Kidney (tissue), 14 donors: ENCODE results near the gene RHOV. TPM values are rescaled to one million over a fixed set of nuclear protein-coding genes. Genes with fewer than 3 reads are reported as not detected.

Experiments used
- DNase-seq, 5 donors: peaks; one replicate each; pipeline ENCODE4 v3.0.0-alpha.2; 2013 to 2020
- FAIRE-seq: peaks from 2 replicates; lab custom pipeline; 2012; peaks lifted over from hg19 to GRCh38; lab: Jason Lieb, UNC
- H3K27ac ChIP-seq, 2 donors: one replicate each; pipeline ENCODE4 v1.7.0; 2013; ENCODE audit warnings: low read depth in 2 of 2, low read length in 2 of 2, inconsistent platforms in 1 of 2
- H3K27me3 ChIP-seq: one replicate; pipeline ENCODE4 v1.7.1; 2013; ENCODE audit warnings: low read length, inconsistent platforms; ENCODE audit not compliant: control insufficient read depth, insufficient read depth
- H3K36me3 ChIP-seq, 3 donors: one replicate each; pipeline versions ENCODE4 v1.7.0 to v1.7.1; 2013; ENCODE audit warnings: low read length in 3 of 3, control low read depth in 1 of 3, inconsistent platforms in 1 of 3; ENCODE audit not compliant: insufficient read depth in 3 of 3, control insufficient read depth in 2 of 3
- H3K4me1 ChIP-seq, 3 donors: one replicate each; pipeline versions ENCODE4 v1.7.0 to v1.7.1; 2013; ENCODE audit warnings: low read length in 3 of 3, inconsistent platforms in 1 of 3, low read depth in 1 of 3; ENCODE audit not compliant: control insufficient read depth in 2 of 3, insufficient read depth in 2 of 3
- H3K4me3 ChIP-seq, 3 donors: one replicate each; pipeline versions ENCODE4 v1.7.0 to v1.8.1; 2013; ENCODE audit warnings: low read length in 3 of 3, control low read depth in 1 of 3, inconsistent platforms in 1 of 3
- H3K9ac ChIP-seq, 3 donors: one replicate each; pipeline versions ENCODE4 v1.7.0 to v1.7.1; 2013; ENCODE audit warnings: low read length in 3 of 3, control low read depth in 1 of 3, inconsistent platforms in 1 of 3
- H3K9me3 ChIP-seq, 3 donors: one replicate each; pipeline versions ENCODE4 v1.7.0 to v1.7.1; 2013; ENCODE audit warnings: low read length in 3 of 3, control low read depth in 1 of 3, inconsistent platforms in 1 of 3; ENCODE audit not compliant: control insufficient read depth in 2 of 3, insufficient read depth in 1 of 3
- CTCF ChIP-seq: IDR thresholded peaks from 3 replicates; pipeline ENCODE4 v1.5.1; 2012; ENCODE audit warnings: mild to moderate bottlenecking, moderate library complexity, borderline replicate concordance; ENCODE audit not compliant: insufficient read depth; ENCODE audit errors: extremely low read depth
- intact Hi-C: fragments of 100-400 bp; cut with DNase I; formaldehyde crosslinking; loops from one replicate; pipeline ENCODE4 v1.11.1; 2022
- polyA plus RNA-seq: library from polyadenylated mRNA; stranded (reverse); fragments of 350-450 nt; fragmentation: Illumina TruSeq; extraction: RNeasy Lipid Tissue Mini Kit (QIAGEN cat#74804); gene quantifications from one replicate; pipeline ENCODE4 v1.2.3, GENCODE V29; 2014; ENCODE audit warnings: low read depth, low replicate concordance; ENCODE audit not compliant: insufficient read depth
- total RNA-seq: library from RNA; stranded (reverse); fragmentation: NEBNext Ultra II Directional; extraction: Animal tissue kit (Norgen Biotek cat#: 25700); gene quantifications from one replicate; pipeline ENCODE4 v1.2.1, GENCODE V29; 2021
- donor health status: control.
- donor health status: control.
- donor health status: control.
- donor health status: control.
- donor health status: control.
- donor health status: DM: yes; HTN: yes; CAD: no.
- donor health status: Normal renal cell carcinoma (clear cell type).

Gene RHOV
- total and polyA plus RNA-seq, 2 donors from 2014 or later: 3.0 to 4.6 TPM

GRCh38 chr15:40879609-40880008, 5.6 kb upstream of the RHOV start:
- FAIRE-seq (no peak), DNase-seq (peak in 1 of 5 donors; percentile 24)
- Histone ChIP-seq H3K9me3 (no peaks in the 10 kb centered on the region), H3K4me1 (no peaks in the 10 kb centered on the region), H3K27ac (no peak overlapping the region), H3K36me3 (no peaks in the 10 kb centered on the region), H3K9ac (no peak overlapping the region), H3K27me3 (no peaks in the 10 kb centered on the region), H3K4me3 (no peak overlapping the region)
- TF ChIP-seq CTCF: no peak
- intact Hi-C loops: no loop called here

GRCh38 chr15:40878785-40879184, 4.8 kb upstream of the RHOV start:
- DNase-seq: peak in 1 of 5 donors; percentile 41
- Histone ChIP-seq H3K27ac (no peak overlapping the region), H3K4me3 (no peak overlapping the region), H3K9ac (no peak overlapping the region), H3K9me3 (no peaks in the 10 kb centered on the region), H3K36me3 (no peaks in the 10 kb centered on the region), H3K27me3 (no peaks in the 10 kb centered on the region), H3K4me1 (peaks cover 0 to 3% (median 0%) of the 10 kb centered on the region in 3 donors)
- no peak for TF ChIP-seq CTCF
- intact Hi-C loops: no loop called here
- FAIRE-seq: no peak

- no peak for TF ChIP-seq CTCF
- H3K27ac ChIP-seq: no peak overlapping the region
- no peaks in the 10 kb centered on the region for H3K36me3 ChIP-seq
- H3K4me3 ChIP-seq: no peak overlapping the region
- peaks cover 0 to 3% (median 0%) of the 10 kb centered on the region in 3 donors for H3K4me1 ChIP-seq
- H3K9ac ChIP-seq: no peak overlapping the region
- no peaks in the 10 kb centered on the region for H3K27me3 ChIP-seq
- no peak for DNase-seq
- intact Hi-C loops: no loop called here
- FAIRE-seq: no peak
- H3K9me3 ChIP-seq: no peaks in the 10 kb centered on the region
Measured at GRCh38 chr15:40877694-40878093, 3.7 kb upstream of the RHOV start.
